SH-SY5Y (cell line): Measurements from ENCODE around the gene TERB1.

ENCODE experiments used
- GATA2 ChIP-seq: IDR thresholded peaks from 2 replicates; pipeline ENCODE4 v1.6.1; 2011; ENCODE audit warnings: mild to moderate bottlenecking, low read depth, low read length
- GATA3 ChIP-seq: IDR thresholded peaks from 2 replicates; pipeline ENCODE4 v1.6.1; 2011; ENCODE audit warnings: low read depth, mild to moderate bottlenecking, low read length, moderate library complexity

The TERB1 gene

DNA sequence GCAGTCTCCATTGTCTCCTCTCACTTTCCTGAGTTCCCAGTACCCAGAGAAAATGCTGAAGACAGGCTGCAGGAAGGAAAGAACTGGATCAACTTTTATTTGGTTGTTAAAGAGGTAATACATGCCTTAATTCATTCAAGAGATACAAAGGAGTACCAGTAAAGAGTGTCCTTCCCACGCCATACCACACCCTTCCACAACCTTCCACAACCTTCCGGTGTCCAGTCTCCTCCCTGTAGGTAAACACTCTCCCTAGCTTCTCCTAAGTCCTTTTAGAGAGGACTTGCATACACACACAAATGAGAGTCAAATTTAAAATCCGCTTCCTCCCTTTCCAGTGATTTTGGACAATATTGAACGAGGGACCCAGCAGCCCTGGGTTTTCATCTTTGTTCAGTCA is 40.0 kb upstream of the TERB1 start:
- no peak for TF ChIP-seq GATA2
- no peak for TF ChIP-seq GATA3

DNA sequence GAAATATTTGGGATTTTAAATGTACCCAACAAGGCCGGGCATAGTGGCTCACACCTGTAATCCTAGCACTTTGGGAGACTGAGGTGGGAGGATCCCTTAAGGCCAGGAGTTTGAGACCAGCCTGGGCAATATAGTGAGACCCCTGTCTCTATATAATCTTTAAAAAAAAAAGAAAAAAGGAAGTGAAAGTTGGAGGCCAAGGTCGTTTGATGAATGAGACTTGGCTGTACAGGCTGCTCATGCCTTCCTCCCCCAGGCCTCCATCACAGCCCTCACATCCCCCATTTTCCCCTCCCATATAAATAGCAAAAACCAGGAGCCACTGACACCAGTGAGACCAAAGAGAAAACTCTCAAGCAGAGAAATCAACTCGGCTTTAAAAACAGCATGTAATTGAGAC is 39.5 kb upstream of the TERB1 start:
- TF ChIP-seq GATA3 (no peak), GATA2 (no peak)

DNA sequence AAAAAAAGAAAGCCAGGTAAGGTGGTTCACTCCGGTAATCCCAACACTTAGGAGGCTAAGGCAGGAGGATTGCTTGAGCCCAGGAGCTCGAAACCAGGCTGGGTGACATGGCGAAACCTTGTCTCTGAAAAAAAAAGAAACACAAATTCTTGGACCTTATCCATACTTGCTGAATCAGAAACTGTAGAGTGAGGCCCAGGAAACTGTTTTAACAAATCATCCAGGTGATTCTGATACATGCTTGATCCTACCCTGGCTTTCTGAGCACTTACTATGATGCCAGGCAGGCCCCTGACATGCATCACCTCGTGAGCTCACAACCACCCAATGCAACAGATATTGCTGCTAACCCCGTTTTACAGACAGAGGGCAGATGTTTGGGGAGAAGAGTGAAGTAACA is 33.4 kb upstream of the TERB1 start:
- no peak for TF ChIP-seq GATA2
- no peak for TF ChIP-seq GATA3

DNA sequence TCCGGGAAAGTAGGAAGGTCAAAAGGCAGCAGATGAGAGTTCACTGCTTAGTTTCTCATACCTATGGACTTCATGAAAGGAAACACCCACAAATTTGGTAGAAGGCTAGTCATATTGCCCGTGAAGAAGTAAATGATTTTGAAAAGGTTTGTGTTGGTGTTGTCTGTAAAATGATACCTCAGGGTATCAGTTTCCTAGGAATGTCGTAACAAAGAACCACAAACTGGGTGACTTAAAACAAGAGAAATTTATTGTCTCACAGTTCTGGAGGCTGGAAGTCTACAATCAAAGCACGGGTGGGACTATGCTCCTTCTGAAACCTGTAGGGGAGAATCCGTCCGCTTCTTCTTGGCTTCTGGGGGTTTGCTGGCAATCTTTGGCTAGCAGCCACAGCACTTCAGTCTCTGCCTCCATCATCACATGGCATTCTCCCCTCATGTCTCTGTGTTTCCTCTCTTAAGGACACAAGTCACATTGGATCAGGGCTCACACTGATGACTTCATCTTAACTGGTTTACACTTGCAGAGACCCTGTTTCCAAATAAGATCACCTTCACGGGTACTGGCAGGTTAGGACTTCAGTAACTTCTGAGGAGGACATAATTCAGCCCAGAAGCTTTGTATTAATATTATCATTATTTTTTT is 31.4 kb upstream of the TERB1 start:
- TF ChIP-seq GATA2, result no peak
- TF ChIP-seq GATA3, result no peak

- TF ChIP-seq GATA2, result no peak
- no peak for TF ChIP-seq GATA3
Measured at GRCh38 chr16:66832190-66832589, 30.8 kb upstream of the TERB1 start.

DNA sequence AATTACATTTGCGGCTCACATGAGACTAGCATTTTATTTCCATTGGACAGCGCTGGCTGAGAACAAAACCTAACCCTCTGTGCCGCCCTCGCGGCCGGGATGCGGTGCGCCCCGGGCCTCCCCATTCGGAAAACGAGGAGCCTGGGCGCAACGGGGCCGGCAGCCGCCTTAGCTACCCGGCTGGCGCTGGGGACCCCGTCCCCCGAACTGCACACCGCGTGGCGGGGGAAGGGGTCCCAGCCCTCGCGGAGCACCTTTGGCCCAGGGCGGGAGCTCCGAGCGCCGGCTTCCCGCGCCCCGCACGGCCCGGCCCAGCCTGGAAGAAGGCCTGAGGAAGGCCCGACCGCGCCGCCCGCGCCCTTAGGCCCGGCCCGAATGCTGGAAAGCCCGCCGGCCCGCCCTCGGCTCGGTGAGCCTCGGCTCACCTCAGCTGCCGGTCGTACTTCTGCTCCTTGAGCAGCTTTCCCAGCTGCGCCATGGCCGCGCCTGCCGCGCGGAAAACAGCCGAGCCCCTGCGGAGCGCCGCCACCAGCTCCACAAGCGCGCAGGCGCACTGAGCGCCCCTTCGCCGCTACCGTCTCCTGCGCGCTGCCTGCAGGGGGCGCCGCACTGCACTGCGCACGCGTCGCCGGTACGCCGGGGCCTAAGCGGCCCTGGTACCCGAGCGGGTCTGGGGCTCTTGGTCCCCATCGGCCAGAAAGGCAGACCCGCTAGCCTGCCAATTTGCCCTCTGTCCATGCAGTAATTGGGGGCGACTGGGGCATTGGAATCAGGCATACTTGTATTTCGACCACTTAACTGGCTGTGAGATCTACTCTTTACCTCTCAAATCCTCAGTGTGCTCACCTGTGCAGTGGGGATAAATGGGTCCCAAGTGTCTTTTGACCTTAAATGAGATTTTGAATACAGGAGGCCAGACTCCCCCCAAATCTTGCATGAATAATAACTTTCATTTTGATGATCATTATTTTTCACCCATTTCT is 29.3 kb upstream of the TERB1 start, which contains the start of gene NAE1:
Gene NAE1 (minus strand): TSS at position 555 of the 983 bp plus-strand sequence. CDS start 77 bp downstream, at position 478.
- TF ChIP-seq GATA3 (no peak), GATA2 (no peak)

GRCh38 chr16:66824006-66824405 is 22.6 kb upstream of the TERB1 start:
- TF ChIP-seq GATA2, result no peak
- no peak for TF ChIP-seq GATA3

- TF ChIP-seq GATA2 (no peak), GATA3 (no peak)
Measured at GRCh38 chr16:66814734-66815133, 13.3 kb upstream of the TERB1 start.

DNA sequence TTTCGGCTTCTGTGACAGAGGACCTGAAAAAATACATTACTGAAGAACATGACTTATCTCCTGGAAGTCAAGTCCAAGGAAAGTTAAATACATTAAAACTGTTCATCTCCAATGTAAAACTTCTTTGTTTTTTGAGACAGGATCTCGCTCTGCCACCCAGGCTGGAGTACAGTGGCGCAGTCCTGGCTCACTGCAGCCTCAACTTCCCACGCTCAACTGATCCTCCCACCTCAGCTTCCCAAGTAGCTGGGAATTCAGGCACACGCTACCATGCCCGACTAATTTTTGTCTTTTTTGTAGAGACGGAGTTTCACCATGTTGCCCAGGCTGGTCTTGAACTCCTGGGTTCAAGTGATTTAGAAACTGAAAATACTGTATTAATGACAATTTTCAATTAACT is 9.7 kb upstream of the TERB1 start:
- TF ChIP-seq GATA3 (no peak), GATA2 (no peak)

DNA sequence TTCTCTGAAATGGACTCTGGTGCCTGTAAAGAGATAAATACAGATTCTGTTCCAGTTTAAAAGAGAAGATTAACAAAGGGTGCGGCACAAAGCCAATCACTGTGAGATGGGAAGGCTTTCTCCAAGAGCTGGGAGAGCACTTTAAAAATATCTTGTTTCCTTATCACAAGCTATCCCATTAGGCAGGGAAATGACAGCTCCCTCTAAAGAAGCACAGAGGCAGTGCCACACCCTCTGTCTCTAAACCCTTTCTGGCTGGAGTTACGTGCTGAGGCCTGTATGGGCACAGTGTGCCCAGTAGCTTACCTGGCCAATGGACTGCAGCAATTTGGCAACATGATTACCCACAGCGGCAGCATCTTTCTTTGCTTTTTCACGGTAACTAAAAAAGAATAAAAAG is 9.0 kb upstream of the TERB1 start:
- TF ChIP-seq GATA2 (no peak), GATA3 (no peak)

DNA sequence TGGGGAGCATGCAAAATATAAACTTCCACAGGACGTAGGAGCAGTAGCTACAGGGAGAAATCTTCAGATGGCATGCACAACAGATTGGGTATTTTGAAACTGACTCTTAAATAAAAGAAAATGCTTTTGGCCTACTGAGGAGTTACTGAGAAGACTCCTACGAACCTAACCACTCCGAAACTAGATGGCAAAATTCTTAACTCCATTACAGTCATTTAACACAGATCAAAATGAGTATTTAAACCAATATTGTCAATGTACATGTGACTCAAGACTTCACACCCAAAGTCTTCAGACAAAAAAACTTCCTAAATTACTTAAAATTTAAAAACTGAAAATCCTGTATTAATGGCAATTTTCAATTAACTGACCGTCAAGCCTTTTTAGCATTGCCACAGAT is 8.4 kb upstream of the TERB1 start:
- no peak for TF ChIP-seq GATA3
- no peak for TF ChIP-seq GATA2

GRCh38 chr16:66802159-66802558 is 775 bp upstream of the TERB1 start:
- TF ChIP-seq GATA2 (no peak), GATA3 (no peak)

- no peak for TF ChIP-seq GATA3
- TF ChIP-seq GATA2, result no peak
Measured at GRCh38 chr16:66800856-66801255, 528 bp downstream of the TERB1 start.

- TF ChIP-seq GATA2 (no peak), GATA3 (no peak)
Measured at GRCh38 chr16:66798161-66798560, 3.2 kb downstream of the TERB1 start.
